HG03520 (cell line): ENCODE measurements around the gene FGF14.

Experiments used
- ATAC-seq: cut with Tn5 transposase; IDR thresholded peaks from one replicate; pipeline ENCODE4 v1.9.1; 2021; ENCODE audit warnings: mild to moderate bottlenecking, moderate library complexity; ENCODE audit not compliant: unreplicated experiment

Gene FGF14

GRCh38 chr13:101942535-101943157 lies 459.2 kb downstream of the FGF14 start:
- ATAC-seq, result no peak

GRCh38 chr13:101942038-101942437 lies 459.8 kb downstream of the FGF14 start:
- peak; percentile 64 for ATAC-seq

DNA sequence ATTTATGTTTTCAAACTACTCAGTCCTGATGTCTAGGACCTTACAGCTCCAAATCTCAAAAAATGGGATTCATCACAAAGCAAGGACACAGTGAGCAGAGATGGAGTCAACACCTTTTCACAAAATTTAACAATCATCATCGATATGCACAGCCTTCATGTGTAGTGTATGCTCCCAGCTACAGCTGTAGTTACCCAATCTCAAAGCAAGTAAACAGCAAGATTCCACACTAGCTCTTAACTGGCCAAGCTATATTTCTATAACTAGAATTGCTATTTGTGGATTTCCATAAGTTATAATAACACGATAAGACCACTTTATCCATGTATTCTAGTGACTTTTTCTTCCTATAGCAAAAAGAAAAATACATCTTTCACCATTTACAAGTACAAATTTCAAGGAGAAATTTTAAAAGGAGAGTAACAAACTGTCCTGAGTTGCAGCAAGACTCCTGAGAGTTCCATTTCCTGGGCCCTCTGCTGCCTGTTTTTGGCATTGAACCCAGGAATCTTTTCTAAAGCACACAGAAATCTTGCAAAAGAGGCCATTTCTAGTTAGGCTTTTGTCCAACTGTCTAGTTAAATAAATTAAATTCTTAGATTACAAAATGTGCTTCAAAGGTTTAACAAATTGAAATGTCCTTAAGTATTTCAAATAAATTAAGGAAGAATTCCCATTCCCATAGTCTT lies 460.6 kb downstream of the FGF14 start:
- ATAC-seq, result no peak

GRCh38 chr13:101939370-101939769 lies 462.5 kb downstream of the FGF14 start:
- no peak for ATAC-seq

GRCh38 chr13:101935828-101936227 lies 466.0 kb downstream of the FGF14 start:
- no peak for ATAC-seq

DNA sequence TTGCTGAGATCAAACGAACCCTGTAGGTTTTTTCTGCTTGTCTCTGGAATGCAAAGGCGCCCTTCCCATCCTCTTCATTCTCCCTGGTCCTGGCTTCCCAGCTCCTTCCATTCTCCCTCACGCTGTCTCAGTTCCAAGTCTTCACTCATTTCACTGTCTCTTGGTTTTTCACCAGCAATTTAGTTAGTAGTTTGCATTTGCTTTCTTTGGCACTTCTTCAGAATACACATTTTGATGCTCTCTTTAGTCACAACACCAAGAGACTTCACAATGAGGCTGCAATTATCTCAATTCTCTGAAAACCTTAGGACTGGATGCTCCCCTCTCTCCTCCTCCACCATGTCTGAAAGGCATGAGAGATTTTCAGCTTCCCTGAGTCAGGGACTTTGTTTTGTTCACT lies 470.7 kb downstream of the FGF14 start:
- ATAC-seq, result no peak

GRCh38 chr13:101930331-101930730 lies 471.5 kb downstream of the FGF14 start:
- no peak for ATAC-seq

DNA sequence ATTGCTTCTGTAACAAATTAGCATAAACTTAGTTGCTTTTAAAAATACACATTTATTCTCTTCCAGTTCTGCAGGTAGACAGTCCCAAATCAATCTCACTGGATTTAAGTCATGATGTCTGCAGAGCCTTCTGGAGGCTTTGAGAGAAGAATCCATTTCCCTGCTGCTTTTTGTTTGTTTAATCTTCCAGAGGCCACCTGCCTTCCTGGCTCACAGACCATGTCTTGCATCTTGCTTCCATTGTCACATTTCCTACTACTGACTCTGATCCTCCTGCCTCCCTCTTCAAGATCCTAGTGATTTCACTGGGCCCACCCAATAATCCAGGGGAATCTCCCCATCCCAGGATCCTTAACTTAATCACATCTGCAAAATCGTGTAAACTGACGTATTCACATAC lies 476.1 kb downstream of the FGF14 start:
- no peak for ATAC-seq

- no peak for ATAC-seq
These were observed 482.2 kb downstream of the FGF14 start for GRCh38 chr13:101919541-101920181.

GRCh38 chr13:101917833-101918661 lies 483.8 kb downstream of the FGF14 start:
- no peak for ATAC-seq

DNA sequence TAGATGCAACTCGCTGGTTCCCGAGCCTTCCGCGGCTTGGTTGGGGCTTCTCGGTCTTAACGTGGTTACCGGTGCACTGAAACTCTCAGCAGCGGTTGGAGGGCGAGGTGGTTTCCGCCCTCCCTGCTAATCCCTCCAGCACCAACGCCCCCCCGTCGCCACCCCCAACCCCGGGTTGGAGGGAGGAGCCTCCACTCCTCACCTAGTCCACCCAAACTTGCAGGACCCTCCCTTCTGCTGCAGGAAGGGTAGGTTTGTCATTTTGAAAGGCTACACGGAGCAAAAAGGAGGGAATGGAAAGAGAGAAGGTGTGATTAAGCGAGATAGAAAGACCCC lies 484.4 kb downstream of the FGF14 start:
- ATAC-seq, result no peak

GRCh38 chr13:101916775-101917474 lies 484.9 kb downstream of the FGF14 start:
- ATAC-seq, result no peak

DNA sequence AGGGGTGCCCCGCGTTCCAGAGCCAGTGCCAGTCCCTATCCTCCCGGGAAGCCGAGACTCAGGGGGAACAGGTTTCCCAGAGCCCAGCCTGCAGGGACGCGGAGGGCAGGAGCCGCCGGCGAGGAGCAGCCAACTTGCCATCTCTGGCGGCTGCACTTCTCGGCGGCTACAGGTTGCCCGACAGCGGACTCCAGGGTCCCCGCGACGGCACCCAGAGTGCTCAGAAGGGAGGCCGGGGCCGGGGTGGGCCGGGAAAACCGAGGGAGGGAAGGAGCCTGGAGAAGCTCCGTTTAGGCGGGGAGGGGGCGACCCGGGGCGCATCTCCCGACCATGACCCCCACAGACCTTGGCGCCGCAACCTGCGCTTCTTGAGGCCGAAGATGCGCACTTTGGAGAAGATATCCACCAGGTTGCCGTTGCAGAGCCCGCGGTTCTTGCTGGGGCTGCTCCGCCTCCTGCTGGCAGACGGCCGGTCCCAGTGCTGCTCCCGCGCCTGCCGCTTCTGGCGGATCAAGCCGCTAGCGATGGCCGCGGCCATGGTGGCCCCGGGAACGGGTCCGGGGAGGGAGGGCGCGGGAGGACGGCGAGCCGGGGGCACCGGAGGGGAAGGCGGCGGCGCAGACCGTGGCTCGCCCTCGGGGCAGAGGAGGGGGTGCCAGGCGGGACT lies 485.6 kb downstream of the FGF14 start:
- no peak for ATAC-seq

- no peak for ATAC-seq
These were observed 486.1 kb downstream of the FGF14 start for GRCh38 chr13:101915755-101916107.

- no peak for ATAC-seq
These were observed 486.5 kb downstream of the FGF14 start for GRCh38 chr13:101915331-101915730.

DNA sequence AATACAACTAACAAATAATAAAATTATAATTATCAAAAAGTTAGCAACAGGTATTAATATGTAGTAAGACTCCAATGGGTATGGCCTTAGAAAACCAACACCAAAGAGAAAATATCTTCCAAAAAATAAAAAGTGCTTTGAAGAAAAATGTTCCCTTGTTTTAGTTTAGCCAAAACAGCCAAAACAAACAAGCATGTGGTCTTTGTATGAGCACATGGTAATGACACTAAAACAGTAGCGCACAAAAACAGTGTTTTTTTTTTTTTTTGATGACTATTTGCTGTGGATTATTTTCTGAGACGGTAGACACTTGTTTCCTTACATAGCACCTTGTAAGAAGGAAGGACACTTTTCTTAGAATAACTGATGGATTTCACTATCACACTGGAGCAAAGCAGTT lies 490.1 kb downstream of the FGF14 start:
- ATAC-seq, result no peak

- ATAC-seq, result no peak
These were observed 498.0 kb downstream of the FGF14 start for GRCh38 chr13:101903890-101904289.

GRCh38 chr13:101898676-101899075 lies 503.2 kb downstream of the FGF14 start:
- ATAC-seq, result no peak

DNA sequence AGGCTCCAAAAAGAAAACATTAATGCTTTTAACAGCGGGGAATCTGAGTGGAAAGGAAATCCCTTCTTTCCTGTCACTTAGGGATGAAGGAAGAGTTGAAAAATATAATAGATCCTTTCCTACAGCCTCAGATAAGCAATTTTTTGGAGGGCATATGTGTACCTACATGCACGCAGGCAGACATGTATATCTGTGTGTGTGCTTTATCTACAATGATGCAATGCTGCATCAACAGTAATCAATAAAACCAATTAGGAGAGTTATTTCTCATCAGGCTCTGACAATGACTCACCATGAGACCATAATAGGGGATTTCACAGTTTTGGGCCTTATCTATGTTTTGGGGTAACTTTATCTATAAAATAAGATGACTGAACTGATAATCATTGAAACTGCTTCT lies 505.3 kb downstream of the FGF14 start:
- ATAC-seq, result no peak

DNA sequence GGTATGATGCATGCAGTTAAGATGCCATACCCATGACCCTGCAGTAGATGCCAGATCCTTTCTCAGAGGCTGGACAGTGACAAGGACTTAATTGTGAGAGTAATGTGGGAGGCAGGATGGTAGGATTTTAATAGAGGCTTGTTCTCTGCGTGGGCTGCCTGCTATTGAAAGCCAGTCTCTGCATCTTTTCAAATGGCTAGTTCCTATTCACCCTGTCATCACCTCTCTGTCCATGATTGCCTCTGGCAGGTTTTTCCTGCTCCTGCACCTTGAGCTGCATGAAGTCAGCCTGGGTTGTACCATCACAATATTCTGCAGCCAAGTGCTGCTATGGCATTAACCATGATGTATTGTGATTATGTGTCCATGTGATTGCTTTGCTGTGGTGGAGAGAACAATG lies 508.8 kb downstream of the FGF14 start:
- ATAC-seq, result no peak

DNA sequence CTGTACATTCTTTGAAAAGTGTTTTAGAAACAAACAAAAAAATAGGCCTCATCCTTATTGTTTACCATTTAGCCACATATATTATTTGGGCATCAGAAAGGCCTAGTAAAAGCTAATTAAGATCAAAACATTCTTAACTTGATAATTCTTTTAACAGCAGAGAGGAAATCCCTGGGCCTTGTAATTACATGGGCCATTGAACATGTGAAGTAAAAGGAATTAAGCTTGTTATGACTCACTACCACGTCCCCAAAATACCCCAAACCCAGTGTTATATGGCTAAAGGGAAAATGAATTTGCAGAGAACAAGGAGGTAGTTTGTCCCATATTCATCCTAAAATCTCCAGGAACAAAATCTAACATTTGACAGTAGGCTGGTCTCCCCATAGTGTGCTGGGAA lies 509.6 kb downstream of the FGF14 start:
- no peak for ATAC-seq
